GM12892 (cell line): Measurements from ENCODE around the gene PRR35.

Experiments
- POLR2AphosphoS5 ChIP-seq: IDR thresholded peaks from 2 replicates; pipeline ENCODE4 v1.6.1; 2011; ENCODE audit warnings: low read depth, low read length, control low read depth
- TAF1 ChIP-seq: IDR thresholded peaks from 2 replicates; pipeline ENCODE4 v1.6.1; 2011; ENCODE audit warnings: low read depth, mild to moderate bottlenecking, control low read depth, low read length, borderline replicate concordance

- TF ChIP-seq POLR2AphosphoS5 (no peak), TAF1 (no peak)
Measured at GRCh38 chr16:549544-550263, 10.5 kb upstream of the PRR35 start.
